ENCODE results near the gene HS3ST2. TPM values are rescaled to one million over a fixed set of nuclear protein-coding genes. Genes with fewer than 3 reads are reported as not detected.

The HS3ST2 gene
- total RNA-seq, 1 experiment from 2014 or later: 0.61 TPM

GRCh38 chr16:22775220-22775922 lies 38.6 kb upstream of the HS3ST2 start:
- no peak for ATAC-seq
- H3K27ac Mint-ChIP-seq: no peak overlapping the region
- H3K4me3 Mint-ChIP-seq: no peak overlapping the region
- H3K4me1 Mint-ChIP-seq: peaks cover 7% of the 10 kb centered on the region
- no peak for DNase-seq (ENCODE audit: low spot score)
- POLR2A ChIA-PET: no interaction called here
- peaks cover 2% of the 10 kb centered on the region; the same call in 1 of the 2 replicates for H3K27me3 Mint-ChIP-seq (ENCODE audit: low read depth)
- H3K9me3 Mint-ChIP-seq: no peaks in the 10 kb centered on the region; the same call in 1 of the 2 replicates
- CTCF ChIA-PET: interaction anchor here (0.9 kb wide), 1 partner anchor 38 kb away, joined by 3 read pairs; no protein-coding TSS in a partner anchor
- H3K36me3 Mint-ChIP-seq: no peaks in the 10 kb centered on the region
- TF ChIP-seq KAT7 (CRISPR knock-in tag; IDR thresholded peaks at IDR 0.05; ENCODE audit: borderline replicate concordance) (no peak), GRHL2 (CRISPR knock-in tag; IDR thresholded peaks at IDR 0.05; ENCODE audit: insufficient replicate concordance, severe bottlenecking) (no peak), AR (CRISPR knock-in tag; IDR thresholded peaks at IDR 0.05) (no peak), NR2C2 (CRISPR knock-in tag; IDR thresholded peaks at IDR 0.05) (no peak), MXD4 (CRISPR knock-in tag; IDR thresholded peaks at IDR 0.05; ENCODE audit: borderline replicate concordance) (no peak), SMAD3 (CRISPR knock-in tag; IDR thresholded peaks at IDR 0.05; ENCODE audit: borderline replicate concordance) (no peak), TP53 (CRISPR knock-in tag; IDR thresholded peaks at IDR 0.05) (no peak), ATF2 (CRISPR knock-in tag; IDR thresholded peaks at IDR 0.05; ENCODE audit: borderline replicate concordance, low read depth) (no peak), NR3C1 (CRISPR knock-in tag; conservative IDR thresholded peaks at IDR 0.05; ENCODE audit: low read depth) (no peak), MAX (CRISPR knock-in tag; IDR thresholded peaks at IDR 0.05) (no peak), CBFB (CRISPR knock-in tag; IDR thresholded peaks at IDR 0.05; ENCODE audit: low read depth) (no peak), NFATC4 (CRISPR knock-in tag; IDR thresholded peaks at IDR 0.05) (no peak), SMAD4 (CRISPR knock-in tag; IDR thresholded peaks at IDR 0.05) (no peak)
- TF ChIP-seq, protein P1, sequence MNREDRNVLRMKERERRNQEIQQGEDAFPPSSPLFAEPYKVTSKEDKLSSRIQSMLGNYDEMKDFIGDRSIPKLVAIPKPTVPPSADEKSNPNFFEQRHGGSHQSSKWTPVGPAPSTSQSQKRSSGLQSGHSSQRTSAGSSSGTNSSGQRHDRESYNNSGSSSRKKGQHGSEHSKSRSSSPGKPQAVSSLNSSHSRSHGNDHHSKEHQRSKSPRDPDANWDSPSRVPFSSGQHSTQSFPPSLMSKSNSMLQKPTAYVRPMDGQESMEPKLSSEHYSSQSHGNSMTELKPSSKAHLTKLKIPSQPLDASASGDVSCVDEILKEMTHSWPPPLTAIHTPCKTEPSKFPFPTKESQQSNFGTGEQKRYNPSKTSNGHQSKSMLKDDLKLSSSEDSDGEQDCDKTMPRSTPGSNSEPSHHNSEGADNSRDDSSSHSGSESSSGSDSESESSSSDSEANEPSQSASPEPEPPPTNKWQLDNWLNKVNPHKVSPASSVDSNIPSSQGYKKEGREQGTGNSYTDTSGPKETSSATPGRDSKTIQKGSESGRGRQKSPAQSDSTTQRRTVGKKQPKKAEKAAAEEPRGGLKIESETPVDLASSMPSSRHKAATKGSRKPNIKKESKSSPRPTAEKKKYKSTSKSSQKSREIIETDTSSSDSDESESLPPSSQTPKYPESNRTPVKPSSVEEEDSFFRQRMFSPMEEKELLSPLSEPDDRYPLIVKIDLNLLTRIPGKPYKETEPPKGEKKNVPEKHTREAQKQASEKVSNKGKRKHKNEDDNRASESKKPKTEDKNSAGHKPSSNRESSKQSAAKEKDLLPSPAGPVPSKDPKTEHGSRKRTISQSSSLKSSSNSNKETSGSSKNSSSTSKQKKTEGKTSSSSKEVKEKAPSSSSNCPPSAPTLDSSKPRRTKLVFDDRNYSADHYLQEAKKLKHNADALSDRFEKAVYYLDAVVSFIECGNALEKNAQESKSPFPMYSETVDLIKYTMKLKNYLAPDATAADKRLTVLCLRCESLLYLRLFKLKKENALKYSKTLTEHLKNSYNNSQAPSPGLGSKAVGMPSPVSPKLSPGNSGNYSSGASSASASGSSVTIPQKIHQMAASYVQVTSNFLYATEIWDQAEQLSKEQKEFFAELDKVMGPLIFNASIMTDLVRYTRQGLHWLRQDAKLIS (CRISPR knock-in tag; IDR thresholded peaks at IDR 0.05; ENCODE audit: borderline replicate concordance): no peak
- TF ChIP-seq, protein P2, sequence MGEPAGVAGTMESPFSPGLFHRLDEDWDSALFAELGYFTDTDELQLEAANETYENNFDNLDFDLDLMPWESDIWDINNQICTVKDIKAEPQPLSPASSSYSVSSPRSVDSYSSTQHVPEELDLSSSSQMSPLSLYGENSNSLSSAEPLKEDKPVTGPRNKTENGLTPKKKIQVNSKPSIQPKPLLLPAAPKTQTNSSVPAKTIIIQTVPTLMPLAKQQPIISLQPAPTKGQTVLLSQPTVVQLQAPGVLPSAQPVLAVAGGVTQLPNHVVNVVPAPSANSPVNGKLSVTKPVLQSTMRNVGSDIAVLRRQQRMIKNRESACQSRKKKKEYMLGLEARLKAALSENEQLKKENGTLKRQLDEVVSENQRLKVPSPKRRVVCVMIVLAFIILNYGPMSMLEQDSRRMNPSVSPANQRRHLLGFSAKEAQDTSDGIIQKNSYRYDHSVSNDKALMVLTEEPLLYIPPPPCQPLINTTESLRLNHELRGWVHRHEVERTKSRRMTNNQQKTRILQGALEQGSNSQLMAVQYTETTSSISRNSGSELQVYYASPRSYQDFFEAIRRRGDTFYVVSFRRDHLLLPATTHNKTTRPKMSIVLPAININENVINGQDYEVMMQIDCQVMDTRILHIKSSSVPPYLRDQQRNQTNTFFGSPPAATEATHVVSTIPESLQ (CRISPR knock-in tag; IDR thresholded peaks at IDR 0.05): no peak
- TF ChIP-seq, protein P3, sequence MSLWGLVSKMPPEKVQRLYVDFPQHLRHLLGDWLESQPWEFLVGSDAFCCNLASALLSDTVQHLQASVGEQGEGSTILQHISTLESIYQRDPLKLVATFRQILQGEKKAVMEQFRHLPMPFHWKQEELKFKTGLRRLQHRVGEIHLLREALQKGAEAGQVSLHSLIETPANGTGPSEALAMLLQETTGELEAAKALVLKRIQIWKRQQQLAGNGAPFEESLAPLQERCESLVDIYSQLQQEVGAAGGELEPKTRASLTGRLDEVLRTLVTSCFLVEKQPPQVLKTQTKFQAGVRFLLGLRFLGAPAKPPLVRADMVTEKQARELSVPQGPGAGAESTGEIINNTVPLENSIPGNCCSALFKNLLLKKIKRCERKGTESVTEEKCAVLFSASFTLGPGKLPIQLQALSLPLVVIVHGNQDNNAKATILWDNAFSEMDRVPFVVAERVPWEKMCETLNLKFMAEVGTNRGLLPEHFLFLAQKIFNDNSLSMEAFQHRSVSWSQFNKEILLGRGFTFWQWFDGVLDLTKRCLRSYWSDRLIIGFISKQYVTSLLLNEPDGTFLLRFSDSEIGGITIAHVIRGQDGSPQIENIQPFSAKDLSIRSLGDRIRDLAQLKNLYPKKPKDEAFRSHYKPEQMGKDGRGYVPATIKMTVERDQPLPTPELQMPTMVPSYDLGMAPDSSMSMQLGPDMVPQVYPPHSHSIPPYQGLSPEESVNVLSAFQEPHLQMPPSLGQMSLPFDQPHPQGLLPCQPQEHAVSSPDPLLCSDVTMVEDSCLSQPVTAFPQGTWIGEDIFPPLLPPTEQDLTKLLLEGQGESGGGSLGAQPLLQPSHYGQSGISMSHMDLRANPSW (CRISPR knock-in tag; conservative IDR thresholded peaks at IDR 0.05; ENCODE audit: low read depth): no peak
- TF ChIP-seq, protein P4, sequence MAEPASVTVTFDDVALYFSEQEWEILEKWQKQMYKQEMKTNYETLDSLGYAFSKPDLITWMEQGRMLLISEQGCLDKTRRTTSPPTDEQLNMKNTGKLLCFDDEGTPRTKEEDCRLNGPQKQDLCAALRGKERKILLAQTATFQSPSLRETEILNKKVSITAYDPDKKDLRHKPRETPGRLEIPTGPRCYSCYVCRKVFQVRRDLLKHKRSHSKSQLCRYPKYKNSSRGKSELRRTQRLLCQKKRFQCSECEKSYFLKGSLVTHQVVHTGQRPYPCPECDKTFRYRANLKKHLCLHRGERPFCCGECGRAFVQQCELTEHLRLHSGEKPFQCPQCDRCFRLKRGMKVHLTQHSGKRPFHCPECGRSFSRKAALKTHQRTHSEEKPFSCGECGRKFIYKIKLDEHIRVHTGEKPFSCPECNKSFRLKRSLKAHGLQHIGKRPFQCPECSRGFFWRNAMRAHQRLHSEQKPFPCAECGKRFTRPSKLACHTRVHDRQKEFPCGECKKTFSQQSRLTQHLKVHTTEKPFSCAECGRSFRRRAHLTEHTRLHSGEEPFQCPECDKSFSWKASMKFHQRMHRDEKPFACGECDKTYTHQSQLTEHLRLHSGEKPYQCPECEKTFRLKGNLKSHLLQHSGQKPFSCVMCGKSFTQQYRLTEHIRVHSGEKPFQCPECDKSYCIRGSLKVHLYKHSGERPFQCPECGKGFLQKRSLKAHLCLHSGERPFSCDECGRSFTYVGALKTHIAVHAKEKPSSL (CRISPR knock-in tag; conservative IDR thresholded peaks at IDR 0.05): no peak
- TF ChIP-seq, protein P5, sequence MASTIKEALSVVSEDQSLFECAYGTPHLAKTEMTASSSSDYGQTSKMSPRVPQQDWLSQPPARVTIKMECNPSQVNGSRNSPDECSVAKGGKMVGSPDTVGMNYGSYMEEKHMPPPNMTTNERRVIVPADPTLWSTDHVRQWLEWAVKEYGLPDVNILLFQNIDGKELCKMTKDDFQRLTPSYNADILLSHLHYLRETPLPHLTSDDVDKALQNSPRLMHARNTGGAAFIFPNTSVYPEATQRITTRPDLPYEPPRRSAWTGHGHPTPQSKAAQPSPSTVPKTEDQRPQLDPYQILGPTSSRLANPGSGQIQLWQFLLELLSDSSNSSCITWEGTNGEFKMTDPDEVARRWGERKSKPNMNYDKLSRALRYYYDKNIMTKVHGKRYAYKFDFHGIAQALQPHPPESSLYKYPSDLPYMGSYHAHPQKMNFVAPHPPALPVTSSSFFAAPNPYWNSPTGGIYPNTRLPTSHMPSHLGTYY (CRISPR knock-in tag; IDR thresholded peaks at IDR 0.05): no peak
